ENCODE measurements around the gene CGB2.
"Not testable (repeated sequence)": the region's sequence is repeated elsewhere in the genome, so short reads cannot be mapped to it uniquely, and the experiment has no call there.

CGB2 gene

GRCh38 chr19:49049834-49050233, 18.1 kb downstream of the CGB2 start:
- WGBS, result no CpG with 5 or more reads among the region's 4 CpGs
- DNase-seq; H2BK15ac ChIP-seq (ENCODE audit: low read depth, poor library complexity, severe bottlenecking); H4K91ac ChIP-seq (ENCODE audit: low read length); H2AK5ac ChIP-seq (ENCODE audit: low read length, severe bottlenecking); H3K27me3 ChIP-seq (ENCODE audit: control insufficient read depth in 1 of 2, insufficient read depth in 1 of 2, low read length in 2 of 2); H3K4me3 ChIP-seq (ENCODE audit: insufficient read depth in 1 of 2, low read depth in 1 of 2, low read length in 2 of 2); H2BK12ac ChIP-seq (ENCODE audit: low read length in 2 of 2); H3K36me3 ChIP-seq (ENCODE audit: control insufficient read depth in 1 of 2, insufficient read depth in 2 of 2, low read depth in 1 of 2, low read length in 2 of 2); H3K79me1 ChIP-seq (replicated peaks; ENCODE audit: low read length, poor library complexity, severe bottlenecking); H3K9ac ChIP-seq (ENCODE audit: low read length); H3K18ac ChIP-seq (ENCODE audit: low read depth in 1 of 2, low read length in 2 of 2); H3K4me1 ChIP-seq (ENCODE audit: control insufficient read depth, insufficient read depth, low read depth, low read length); H3K9me3 ChIP-seq (ENCODE audit: control insufficient read depth, low read length); H3K4ac ChIP-seq (ENCODE audit: low read depth in 1 of 2, low read length in 2 of 2); H3K23ac ChIP-seq (ENCODE audit: low read length in 2 of 2); H4K8ac ChIP-seq (ENCODE audit: low read length); H2BK5ac ChIP-seq (ENCODE audit: low read depth, low read length, poor library complexity, severe bottlenecking); H2BK120ac ChIP-seq (ENCODE audit: low read depth, low read length); H3K14ac ChIP-seq (ENCODE audit: low read length in 2 of 2); H2AFZ ChIP-seq (ENCODE audit: low read depth, low read length); H3K27ac ChIP-seq (ENCODE audit: low read length, poor library complexity, severe bottlenecking); H3K4me2 ChIP-seq (ENCODE audit: low read length, poor library complexity, severe bottlenecking): not testable (repeated sequence)

GRCh38 chr19:49050376-49051033, 18.8 kb downstream of the CGB2 start:
- not testable (repeated sequence) for H3K9ac ChIP-seq (ENCODE audit: low read length); H3K18ac ChIP-seq (ENCODE audit: low read depth in 1 of 2, low read length in 2 of 2); H3K4me3 ChIP-seq (ENCODE audit: insufficient read depth in 1 of 2, low read depth in 1 of 2, low read length in 2 of 2); H3K9me3 ChIP-seq (ENCODE audit: control insufficient read depth, low read length); H2BK12ac ChIP-seq (ENCODE audit: low read length in 2 of 2); H3K27me3 ChIP-seq (ENCODE audit: control insufficient read depth in 1 of 2, insufficient read depth in 1 of 2, low read length in 2 of 2); H3K23ac ChIP-seq (ENCODE audit: low read length in 2 of 2); H3K36me3 ChIP-seq (ENCODE audit: control insufficient read depth in 1 of 2, insufficient read depth in 2 of 2, low read depth in 1 of 2, low read length in 2 of 2); H3K4me1 ChIP-seq (ENCODE audit: control insufficient read depth, insufficient read depth, low read depth, low read length); H3K4me2 ChIP-seq (ENCODE audit: low read length, poor library complexity, severe bottlenecking); H4K8ac ChIP-seq (ENCODE audit: low read length); H3K27ac ChIP-seq (ENCODE audit: low read length, poor library complexity, severe bottlenecking); H2BK15ac ChIP-seq (ENCODE audit: low read depth, poor library complexity, severe bottlenecking); H3K4ac ChIP-seq (ENCODE audit: low read depth in 1 of 2, low read length in 2 of 2); H2BK120ac ChIP-seq (ENCODE audit: low read depth, low read length); H3K79me1 ChIP-seq (replicated peaks; ENCODE audit: low read length, poor library complexity, severe bottlenecking); H2AFZ ChIP-seq (ENCODE audit: low read depth, low read length); H2AK5ac ChIP-seq (ENCODE audit: low read length, severe bottlenecking); H3K14ac ChIP-seq (ENCODE audit: low read length in 2 of 2); H2BK5ac ChIP-seq (ENCODE audit: low read depth, low read length, poor library complexity, severe bottlenecking)
- DNase-seq, result peak; percentile 59
- WGBS, result 38% methylated on average over 24 of the region's 24 CpGs
- H4K91ac ChIP-seq (ENCODE audit: low read length), result peak overlapping the region; percentile 15

GRCh38 chr19:49056101-49056901, 24.6 kb downstream of the CGB2 start:
- Histone ChIP-seq H3K27ac (ENCODE audit: low read length, poor library complexity, severe bottlenecking) (no peak overlapping the region), H3K4ac (ENCODE audit: low read depth in 1 of 2, low read length in 2 of 2) (no peak overlapping the region), H3K27me3 (ENCODE audit: control insufficient read depth in 1 of 2, insufficient read depth in 1 of 2, low read length in 2 of 2) (peaks cover 14 to 51% of the 10 kb centered on the region in 2 experiments), H2BK12ac (ENCODE audit: low read length in 2 of 2) (no peak overlapping the region), H2AFZ (ENCODE audit: low read depth, low read length) (peak overlapping the region; percentile 82), H3K9me3 (ENCODE audit: control insufficient read depth, low read length) (no peaks in the 10 kb centered on the region), H3K14ac (ENCODE audit: low read length in 2 of 2) (peak overlapping the region in 1 of 2 experiments; percentile 86), H4K91ac (ENCODE audit: low read length) (no peak overlapping the region), H3K18ac (ENCODE audit: low read depth in 1 of 2, low read length in 2 of 2) (peak overlapping the region in 1 of 2 experiments; percentile 91), H2BK120ac (ENCODE audit: low read depth, low read length) (no peak overlapping the region), H2BK15ac (ENCODE audit: low read depth, poor library complexity, severe bottlenecking) (no peak overlapping the region), H4K8ac (ENCODE audit: low read length) (peak overlapping the region; percentile 12), H2AK5ac (ENCODE audit: low read length, severe bottlenecking) (no peak overlapping the region), H3K79me1 (replicated peaks; ENCODE audit: low read length, poor library complexity, severe bottlenecking) (peaks cover 3% of the 10 kb centered on the region), H3K4me1 (ENCODE audit: control insufficient read depth, insufficient read depth, low read depth, low read length) (peaks cover 17% of the 10 kb centered on the region), H3K36me3 (ENCODE audit: control insufficient read depth in 1 of 2, insufficient read depth in 2 of 2, low read depth in 1 of 2, low read length in 2 of 2) (peaks cover 0 to under 1% of the 10 kb centered on the region in 2 experiments), H2BK5ac (ENCODE audit: low read depth, low read length, poor library complexity, severe bottlenecking) (no peak overlapping the region), H3K4me2 (ENCODE audit: low read length, poor library complexity, severe bottlenecking) (peak overlapping the region; percentile 93), H3K4me3 (ENCODE audit: insufficient read depth in 1 of 2, low read depth in 1 of 2, low read length in 2 of 2) (peak overlapping the region; percentile 59 to 72), H3K23ac (ENCODE audit: low read length in 2 of 2) (no peak overlapping the region), H3K9ac (ENCODE audit: low read length) (peak overlapping the region; percentile 54)
- 1% methylated on average over 63 of the region's 63 CpGs for WGBS
- peak; percentile 65 for DNase-seq

- not testable (repeated sequence) for H2BK5ac ChIP-seq (ENCODE audit: low read depth, low read length, poor library complexity, severe bottlenecking); DNase-seq; H3K79me1 ChIP-seq (replicated peaks; ENCODE audit: low read length, poor library complexity, severe bottlenecking); H3K27ac ChIP-seq (ENCODE audit: low read length, poor library complexity, severe bottlenecking); H3K36me3 ChIP-seq (ENCODE audit: control insufficient read depth in 1 of 2, insufficient read depth in 2 of 2, low read depth in 1 of 2, low read length in 2 of 2); H3K4ac ChIP-seq (ENCODE audit: low read depth in 1 of 2, low read length in 2 of 2); H3K23ac ChIP-seq (ENCODE audit: low read length in 2 of 2); H2BK15ac ChIP-seq (ENCODE audit: low read depth, poor library complexity, severe bottlenecking); H4K91ac ChIP-seq (ENCODE audit: low read length); H3K9me3 ChIP-seq (ENCODE audit: control insufficient read depth, low read length); H2AK5ac ChIP-seq (ENCODE audit: low read length, severe bottlenecking)
- H2AFZ ChIP-seq (ENCODE audit: low read depth, low read length), result peak overlapping the region; percentile 82
- peak overlapping the region; percentile 33 to 91 for H3K18ac ChIP-seq (ENCODE audit: low read depth in 1 of 2, low read length in 2 of 2)
- H3K9ac ChIP-seq (ENCODE audit: low read length), result peak overlapping the region; percentile 54
- H2BK12ac ChIP-seq (ENCODE audit: low read length in 2 of 2), result peak overlapping the region in 1 of 2 experiments; percentile 34
- peak overlapping the region in 1 of 2 experiments; percentile 86 for H3K14ac ChIP-seq (ENCODE audit: low read length in 2 of 2)
- H3K27me3 ChIP-seq (ENCODE audit: control insufficient read depth in 1 of 2, insufficient read depth in 1 of 2, low read length in 2 of 2), result peaks cover 14 to 57% of the 10 kb centered on the region in 2 experiments
- peak overlapping the region; percentile 11 to 72 for H3K4me3 ChIP-seq (ENCODE audit: insufficient read depth in 1 of 2, low read depth in 1 of 2, low read length in 2 of 2)
- H2BK120ac ChIP-seq (ENCODE audit: low read depth, low read length), result peak overlapping the region; percentile 5
- H3K4me2 ChIP-seq (ENCODE audit: low read length, poor library complexity, severe bottlenecking), result peak overlapping the region; percentile 93
- H4K8ac ChIP-seq (ENCODE audit: low read length), result peak overlapping the region; percentile 12
- 18% methylated on average over 20 of the region's 34 CpGs for WGBS
- H3K4me1 ChIP-seq (ENCODE audit: control insufficient read depth, insufficient read depth, low read depth, low read length), result peaks cover 17% of the 10 kb centered on the region
These were observed 25.4 kb downstream of the CGB2 start for GRCh38 chr19:49056902-49057596.

Measured in mesenchymal stem cell (in vitro differentiated cells and primary cell).